ENCODE measurements around the gene ULK4. TPM values are rescaled to one million over a fixed set of nuclear protein-coding genes. Genes with fewer than 3 reads are reported as not detected.

ULK4 gene
- total RNA-seq, 4 donors from 2014 or later = 3.2 to 18.7 (median 12.6) TPM

GRCh38 chr3:41972802-41973201, 10.9 kb upstream of the ULK4 start:
- DNase-seq (ENCODE audit: low spot score in 2 of 2) = no peak
- TF ChIP-seq POLR2A (IDR thresholded peaks at IDR 0.05) = no peak
- no peak for TF ChIP-seq CTCF (IDR thresholded peaks at IDR 0.05)
- intact Hi-C loops (cut with DNase I; ENCODE audit: low total_unique reads) = no loop called here
- WGBS, 2 donors = 92 to 97% methylated on average over 5 of the region's 5 CpGs
- no peak overlapping the region for H3K4me3 ChIP-seq (ENCODE audit: low read depth, poor library complexity, severe bottlenecking)

GRCh38 chr3:41966206-41966605, 4.3 kb upstream of the ULK4 start:
- intact Hi-C loops (cut with DNase I; ENCODE audit: low total_unique reads) = no loop called here
- 89 to 92% methylated on average over 6 of the region's 6 CpGs for WGBS, 2 donors
- peak in 1 of 2 donors; percentile 15 for DNase-seq (ENCODE audit: low spot score in 2 of 2)
- H3K4me3 ChIP-seq (ENCODE audit: low read depth, poor library complexity, severe bottlenecking) = no peak overlapping the region
- no peak for TF ChIP-seq POLR2A (IDR thresholded peaks at IDR 0.05)
- no peak for TF ChIP-seq CTCF (IDR thresholded peaks at IDR 0.05)

GRCh38 chr3:41963823-41964222, 1.9 kb upstream of the ULK4 start:
- intact Hi-C loops (cut with DNase I; ENCODE audit: low total_unique reads) = no loop called here
- no peak for TF ChIP-seq POLR2A (IDR thresholded peaks at IDR 0.05)
- TF ChIP-seq CTCF (IDR thresholded peaks at IDR 0.05) = no peak
- no peak for DNase-seq (ENCODE audit: low spot score in 2 of 2)
- 86 to 91% methylated on average over 10 of the region's 10 CpGs for WGBS, 2 donors
- H3K4me3 ChIP-seq (ENCODE audit: low read depth, poor library complexity, severe bottlenecking) = no peak overlapping the region

GRCh38 chr3:41960826-41961750, 815 bp downstream of the ULK4 start:
- TF ChIP-seq CTCF (IDR thresholded peaks at IDR 0.05) (no peak), POLR2A (IDR thresholded peaks at IDR 0.05) (no peak)
- H3K4me3 ChIP-seq (ENCODE audit: low read depth, poor library complexity, severe bottlenecking) = peak overlapping the region; percentile 71
- no peak for DNase-seq (ENCODE audit: low spot score in 2 of 2)
- 2% methylated on average over 20 to 45 of the region's 45 CpGs for WGBS, 2 donors
- intact Hi-C loops (cut with DNase I; ENCODE audit: low total_unique reads) = no loop called here

- TF ChIP-seq CTCF (IDR thresholded peaks at IDR 0.05) = no peak
- no peak for TF ChIP-seq POLR2A (IDR thresholded peaks at IDR 0.05)
- intact Hi-C loops (cut with DNase I; ENCODE audit: low total_unique reads) = no loop called here
- no peak for DNase-seq (ENCODE audit: low spot score in 2 of 2)
- no peak overlapping the region for H3K4me3 ChIP-seq (ENCODE audit: low read depth, poor library complexity, severe bottlenecking)
Measured at GRCh38 chr3:41956574-41956973, 5.3 kb downstream of the ULK4 start.

Measured in lower leg skin (tissue), 4 donors.